Neural cell (in vitro differentiated cells): Measurements from ENCODE around the gene MAT2A. TPM values are rescaled to one million over a fixed set of nuclear protein-coding genes. Genes with fewer than 3 reads are reported as not detected.

ENCODE experiments used
- H2AFZ ChIP-seq: fragments of 200-600, 300-800 bp; sonication (generic), shearing (Covaris generic); 2 replicates; pipeline ENCODE4 v1.6.0; 2014; ENCODE audit warnings: low read depth, mild to moderate bottlenecking, antibody characterized with exemption, low read length, moderate library complexity
- H3F3A ChIP-seq: fragments of 200-600 bp; shearing (Covaris generic); 2 replicates; pipeline ENCODE4 v1.6.1; 2016; ENCODE audit warnings: mild to moderate bottlenecking, moderate library complexity, mixed read lengths, antibody characterized with exemption, low read length; ENCODE audit not compliant: insufficient read depth, poor library complexity, severe bottlenecking
- H3K27ac ChIP-seq: fragments of 200-600, 300-800 bp; sonication (generic), shearing (Covaris generic); 2 replicates; pipeline ENCODE4 v1.5.1; 2014; ENCODE audit warnings: mild to moderate bottlenecking, low read length, moderate library complexity
- H3K27me3 ChIP-seq: fragments of 300-800, 200-600 bp; sonication (generic), shearing (Covaris generic); 2 replicates; pipeline ENCODE4 v1.6.0; 2014; ENCODE audit warnings: mild to moderate bottlenecking, low read depth, low read length, moderate library complexity; ENCODE audit not compliant: insufficient read depth
- H3K36me3 ChIP-seq: fragments of 300-800, 200-600 bp; sonication (generic), shearing (Covaris generic); 2 replicates; pipeline ENCODE4 v1.5.1; 2014; ENCODE audit warnings: mild to moderate bottlenecking, antibody characterized with exemption, low read length, moderate library complexity; ENCODE audit not compliant: insufficient read depth
- H3K4me2 ChIP-seq: fragments of 300-800, 200-600 bp; sonication (generic), shearing (Covaris generic); 2 replicates; pipeline ENCODE4 v1.6.0; 2014; ENCODE audit warnings: mild to moderate bottlenecking, low read length
- H3K4me3 ChIP-seq: fragments of 300-800, 200-600 bp; sonication (generic), shearing (Covaris generic); 2 replicates; pipeline ENCODE4 v1.5.1; 2014; ENCODE audit warnings: mild to moderate bottlenecking, low read length, moderate library complexity
- H3K79me2 ChIP-seq: fragments of 200-600 bp; shearing (Covaris generic); replicated peaks from 2 replicates; pipeline ENCODE4 v1.6.0; 2014; ENCODE audit warnings: mild to moderate bottlenecking, low read length, moderate library complexity; ENCODE audit not compliant: insufficient read depth
- H3K9ac ChIP-seq: fragments of 300-800, 200-600 bp; sonication (generic), shearing (Covaris generic); 2 replicates; pipeline ENCODE4 v1.6.1; 2016; ENCODE audit warnings: mild to moderate bottlenecking, low read length, mixed read lengths
- H3K9me2 ChIP-seq: fragments of 200-600 bp; shearing (Covaris generic); 2 replicates; pipeline ENCODE4 v1.6.1; 2016; ENCODE audit warnings: mild to moderate bottlenecking, low read length, mixed read lengths; ENCODE audit not compliant: insufficient read depth
- H3K9me3 ChIP-seq: fragments of 200-600, 300-800 bp; sonication (generic), shearing (Covaris generic); 2 replicates; pipeline ENCODE4 v1.6.1; 2016; ENCODE audit warnings: mild to moderate bottlenecking, mixed run types, low read length, moderate library complexity, mixed read lengths
- H4K20me1 ChIP-seq: fragments of 200-600 bp; shearing (Covaris generic); 2 replicates; pipeline ENCODE4 v1.6.1; 2016; ENCODE audit warnings: mild to moderate bottlenecking, mixed run types; ENCODE audit not compliant: insufficient read depth
- EP300 ChIP-seq: fragments of 450-650 bp; conservative IDR thresholded peaks from 2 replicates; pipeline ENCODE4 v1.6.1; 2014; ENCODE audit warnings: antibody characterized with exemption, mild to moderate bottlenecking, moderate library complexity; ENCODE audit not compliant: poor library complexity, severe bottlenecking
- EZH2 ChIP-seq: fragments of 200-600, 300-800 bp; shearing (Covaris generic), sonication (generic); IDR thresholded peaks from 2 replicates; pipeline ENCODE4 v1.6.1; 2014; ENCODE audit warnings: antibody characterized with exemption, low read length, borderline replicate concordance, mild to moderate bottlenecking; ENCODE audit not compliant: insufficient read depth, poor library complexity, severe bottlenecking
- MXI1 ChIP-seq: fragments of 450-650 bp; conservative IDR thresholded peaks from 2 replicates; pipeline ENCODE4 v1.6.1; 2014; ENCODE audit warnings: antibody characterized with exemption, mild to moderate bottlenecking; ENCODE audit not compliant: poor library complexity, severe bottlenecking
- POLR2AphosphoS5 ChIP-seq: IDR thresholded peaks from 2 replicates; pipeline ENCODE4 v1.6.1; 2012
- RAD21 ChIP-seq: fragments of 450-650 bp; conservative IDR thresholded peaks from 2 replicates; pipeline ENCODE4 v1.6.1; 2014; ENCODE audit warnings: antibody characterized with exemption, mild to moderate bottlenecking, moderate library complexity
- SMC3 ChIP-seq: fragments of 450-650 bp; conservative IDR thresholded peaks from 2 replicates; pipeline ENCODE4 v1.6.1; 2014; ENCODE audit warnings: antibody characterized with exemption, mild to moderate bottlenecking, moderate library complexity; ENCODE audit not compliant: poor library complexity
- TAF1 ChIP-seq: IDR thresholded peaks from 2 replicates; pipeline ENCODE4 v1.6.1; 2012; ENCODE audit warnings: low read depth
- polyA plus RNA-seq: library from polyadenylated mRNA; depleted of rRNA; stranded (reverse); fragments of >200 nt; gene quantifications from 2 replicates; pipeline ENCODE4 v1.2.3, GENCODE V29; 2014
- TF ChIP-seq, protein P1 (sequence below): IDR thresholded peaks from 2 replicates; pipeline ENCODE4 v1.6.1; 2012; ENCODE audit warnings: borderline replicate concordance
- TF ChIP-seq, protein P2 (sequence below): fragments of 450-650 bp; IDR thresholded peaks from 2 replicates; pipeline ENCODE4 v1.5.1; 2014; ENCODE audit warnings: antibody characterized with exemption, mild to moderate bottlenecking, moderate library complexity; ENCODE audit not compliant: poor library complexity, severe bottlenecking

Gene MAT2A
- polyA plus RNA-seq, 1 donor from 2014 or later: 230 TPM

DNA sequence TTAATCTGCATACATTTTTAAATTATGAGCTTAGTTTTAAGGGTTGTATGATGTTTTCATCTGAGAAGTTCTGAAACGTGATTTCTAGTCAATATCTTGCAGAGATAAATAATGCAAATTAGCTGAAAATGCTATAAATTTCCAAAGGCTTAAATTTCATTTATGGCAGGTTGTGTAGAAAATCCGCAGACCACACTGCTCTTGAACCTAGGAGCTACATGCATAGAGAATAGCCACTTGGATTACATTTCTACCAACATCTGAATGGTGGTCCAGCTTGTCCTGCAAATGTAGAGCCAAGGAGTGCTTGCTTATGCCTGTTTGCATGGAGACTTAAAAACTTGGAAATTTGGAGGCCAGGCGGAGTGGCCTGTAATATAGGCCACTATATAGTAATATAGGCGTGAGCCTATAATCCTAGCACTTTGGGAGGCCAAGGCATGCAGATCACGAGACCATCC lies 6.8 kb downstream of the MAT2A start (continued):
- TF ChIP-seq EP300 (no peak), MXI1 (no peak), TAF1 (no peak)

DNA sequence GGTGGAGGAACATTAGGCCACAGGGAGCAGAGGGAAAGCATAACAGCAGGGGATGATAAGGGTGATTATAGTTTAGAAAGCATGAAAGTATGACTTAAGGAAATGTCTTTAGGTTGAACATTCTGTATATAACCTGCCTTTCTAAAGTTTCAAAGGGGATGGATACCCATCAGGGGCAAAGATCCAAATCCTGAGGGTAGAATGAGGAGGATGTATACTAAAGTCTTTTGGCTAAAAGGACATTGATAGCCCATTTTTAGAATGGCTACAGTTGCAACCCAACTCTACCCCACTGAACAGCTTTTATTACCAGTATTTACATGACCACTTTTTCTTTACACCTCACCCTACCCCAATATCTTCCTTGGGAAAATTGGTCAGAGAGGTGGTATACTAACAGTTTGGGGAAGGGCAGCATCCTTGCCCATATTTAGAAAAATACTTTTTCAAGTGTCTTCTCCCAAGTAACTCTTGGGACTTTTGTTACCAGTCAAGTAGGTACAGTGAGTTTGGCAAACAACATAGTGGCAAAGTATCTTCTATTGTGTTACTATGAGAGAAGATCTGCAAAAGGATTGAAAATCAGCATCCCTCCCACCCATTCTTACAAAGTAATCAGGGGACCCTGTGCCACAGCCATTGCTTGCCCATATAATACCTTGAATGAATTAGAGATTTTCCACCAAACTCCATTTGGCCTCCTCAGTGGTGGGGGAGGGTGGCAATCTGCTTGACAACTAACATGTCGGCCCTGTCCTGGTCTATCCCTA lies 8.3 kb downstream of the MAT2A start:
- no peaks in the 10 kb centered on the region for H3K9me2 ChIP-seq
- no peaks in the 10 kb centered on the region for H3K9me3 ChIP-seq
- H2AFZ ChIP-seq: no peak overlapping the region
- peaks cover 9% of the 10 kb centered on the region for H3K79me2 ChIP-seq
- H3K27ac ChIP-seq: no peak overlapping the region
- no peaks in the 10 kb centered on the region for H3K27me3 ChIP-seq
- H3K36me3 ChIP-seq: peaks cover 15% of the 10 kb centered on the region
- H3K4me3 ChIP-seq: no peak overlapping the region
- H3K4me2 ChIP-seq: no peak overlapping the region
- no peaks in the 10 kb centered on the region for H4K20me1 ChIP-seq
- no peaks in the 10 kb centered on the region for H3F3A ChIP-seq
- H3K9ac ChIP-seq: no peak overlapping the region
- TF ChIP-seq SMC3: no peak
- TF ChIP-seq, protein P1, sequence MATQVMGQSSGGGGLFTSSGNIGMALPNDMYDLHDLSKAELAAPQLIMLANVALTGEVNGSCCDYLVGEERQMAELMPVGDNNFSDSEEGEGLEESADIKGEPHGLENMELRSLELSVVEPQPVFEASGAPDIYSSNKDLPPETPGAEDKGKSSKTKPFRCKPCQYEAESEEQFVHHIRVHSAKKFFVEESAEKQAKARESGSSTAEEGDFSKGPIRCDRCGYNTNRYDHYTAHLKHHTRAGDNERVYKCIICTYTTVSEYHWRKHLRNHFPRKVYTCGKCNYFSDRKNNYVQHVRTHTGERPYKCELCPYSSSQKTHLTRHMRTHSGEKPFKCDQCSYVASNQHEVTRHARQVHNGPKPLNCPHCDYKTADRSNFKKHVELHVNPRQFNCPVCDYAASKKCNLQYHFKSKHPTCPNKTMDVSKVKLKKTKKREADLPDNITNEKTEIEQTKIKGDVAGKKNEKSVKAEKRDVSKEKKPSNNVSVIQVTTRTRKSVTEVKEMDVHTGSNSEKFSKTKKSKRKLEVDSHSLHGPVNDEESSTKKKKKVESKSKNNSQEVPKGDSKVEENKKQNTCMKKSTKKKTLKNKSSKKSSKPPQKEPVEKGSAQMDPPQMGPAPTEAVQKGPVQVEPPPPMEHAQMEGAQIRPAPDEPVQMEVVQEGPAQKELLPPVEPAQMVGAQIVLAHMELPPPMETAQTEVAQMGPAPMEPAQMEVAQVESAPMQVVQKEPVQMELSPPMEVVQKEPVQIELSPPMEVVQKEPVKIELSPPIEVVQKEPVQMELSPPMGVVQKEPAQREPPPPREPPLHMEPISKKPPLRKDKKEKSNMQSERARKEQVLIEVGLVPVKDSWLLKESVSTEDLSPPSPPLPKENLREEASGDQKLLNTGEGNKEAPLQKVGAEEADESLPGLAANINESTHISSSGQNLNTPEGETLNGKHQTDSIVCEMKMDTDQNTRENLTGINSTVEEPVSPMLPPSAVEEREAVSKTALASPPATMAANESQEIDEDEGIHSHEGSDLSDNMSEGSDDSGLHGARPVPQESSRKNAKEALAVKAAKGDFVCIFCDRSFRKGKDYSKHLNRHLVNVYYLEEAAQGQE: no peak
- no peak for TF ChIP-seq EP300
- no peak for TF ChIP-seq EZH2
- TF ChIP-seq, protein P2, sequence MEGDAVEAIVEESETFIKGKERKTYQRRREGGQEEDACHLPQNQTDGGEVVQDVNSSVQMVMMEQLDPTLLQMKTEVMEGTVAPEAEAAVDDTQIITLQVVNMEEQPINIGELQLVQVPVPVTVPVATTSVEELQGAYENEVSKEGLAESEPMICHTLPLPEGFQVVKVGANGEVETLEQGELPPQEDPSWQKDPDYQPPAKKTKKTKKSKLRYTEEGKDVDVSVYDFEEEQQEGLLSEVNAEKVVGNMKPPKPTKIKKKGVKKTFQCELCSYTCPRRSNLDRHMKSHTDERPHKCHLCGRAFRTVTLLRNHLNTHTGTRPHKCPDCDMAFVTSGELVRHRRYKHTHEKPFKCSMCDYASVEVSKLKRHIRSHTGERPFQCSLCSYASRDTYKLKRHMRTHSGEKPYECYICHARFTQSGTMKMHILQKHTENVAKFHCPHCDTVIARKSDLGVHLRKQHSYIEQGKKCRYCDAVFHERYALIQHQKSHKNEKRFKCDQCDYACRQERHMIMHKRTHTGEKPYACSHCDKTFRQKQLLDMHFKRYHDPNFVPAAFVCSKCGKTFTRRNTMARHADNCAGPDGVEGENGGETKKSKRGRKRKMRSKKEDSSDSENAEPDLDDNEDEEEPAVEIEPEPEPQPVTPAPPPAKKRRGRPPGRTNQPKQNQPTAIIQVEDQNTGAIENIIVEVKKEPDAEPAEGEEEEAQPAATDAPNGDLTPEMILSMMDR: no peak
- no peak for TF ChIP-seq TAF1
- TF ChIP-seq RAD21: no peak
- no peak for TF ChIP-seq MXI1

DNA sequence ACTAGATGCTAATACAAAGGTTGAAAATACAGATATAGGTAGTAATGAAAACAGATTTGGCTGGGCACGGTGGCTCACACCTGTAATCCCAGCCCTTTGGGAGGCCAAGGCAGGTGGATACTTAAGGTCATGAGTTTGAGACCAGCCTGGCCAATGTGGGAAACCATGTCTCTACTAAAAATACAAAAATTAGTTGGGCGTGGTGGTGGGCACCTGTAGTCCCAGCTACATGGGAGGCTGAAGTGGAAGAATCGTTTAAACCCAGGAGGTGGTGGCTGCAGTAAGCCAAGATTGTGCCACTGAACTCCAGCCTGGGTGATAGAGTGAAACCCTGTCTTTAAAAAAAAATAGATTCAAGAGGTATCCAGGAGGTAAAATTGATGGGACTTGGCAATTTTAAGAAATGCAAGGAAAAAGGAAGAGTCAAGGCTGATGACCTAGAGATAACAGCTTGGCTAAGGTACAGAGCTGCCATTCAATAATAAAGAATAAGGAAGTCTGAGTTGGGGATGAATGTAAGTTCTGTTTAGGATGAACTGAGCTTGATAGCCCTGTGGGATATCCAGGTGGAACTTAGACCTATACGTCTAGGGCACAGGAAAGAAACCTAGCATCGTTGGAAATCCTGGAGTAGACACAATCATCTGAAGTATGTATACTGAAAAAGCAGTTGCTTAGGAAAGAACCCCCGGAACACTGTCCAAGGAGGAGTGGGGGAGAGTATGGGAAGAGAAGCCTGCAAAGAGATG lies 9.1 kb downstream of the MAT2A start:
- no peaks in the 10 kb centered on the region for H3K9me3 ChIP-seq
- H2AFZ ChIP-seq: no peak overlapping the region
- H3K27me3 ChIP-seq: no peaks in the 10 kb centered on the region
- H3F3A ChIP-seq: no peaks in the 10 kb centered on the region
- H3K9ac ChIP-seq: no peak overlapping the region
- TF ChIP-seq SMC3: no peak
- no peak for TF ChIP-seq MXI1
- no peak for TF ChIP-seq TAF1
- TF ChIP-seq RAD21: no peak
- no peak for TF ChIP-seq EP300
- TF ChIP-seq EZH2: no peak
- TF ChIP-seq, protein P1: no peak
- no peak for TF ChIP-seq POLR2AphosphoS5
- TF ChIP-seq, protein P2: no peak
- H3K79me2 ChIP-seq: peaks cover 2% of the 10 kb centered on the region
- H3K27ac ChIP-seq: no peak overlapping the region
- no peaks in the 10 kb centered on the region for H3K9me2 ChIP-seq
- no peak overlapping the region for H3K4me3 ChIP-seq
- H3K36me3 ChIP-seq: peaks cover 7% of the 10 kb centered on the region
- no peaks in the 10 kb centered on the region for H4K20me1 ChIP-seq
- no peak overlapping the region for H3K4me2 ChIP-seq
